ENCODE measurements around the gene PARD3. TPM values are rescaled to one million over a fixed set of nuclear protein-coding genes. Genes with fewer than 3 reads are reported as not detected.
"Not testable (repeated sequence)": the region's sequence is repeated elsewhere in the genome, so short reads cannot be mapped to it uniquely, and the experiment has no call there.

Gene PARD3
- total RNA-seq, 1 donor from 2014 or later: 97.8 TPM

- DNase-seq (ENCODE audit: low read depth): peak; percentile 92
- H3K4me3 ChIP-seq (ENCODE audit: low read depth, low read length): no peak overlapping the region
- no peak for TF ChIP-seq CTCF (conservative IDR thresholded peaks at IDR 0.05; ENCODE audit: low read depth, low read length)
Observed at GRCh38 chr10:34758447-34758996, 56.6 kb downstream of the PARD3 start.

- TF ChIP-seq CTCF (conservative IDR thresholded peaks at IDR 0.05; ENCODE audit: low read depth, low read length): no peak
- DNase-seq (ENCODE audit: low read depth): no peak
- no peak overlapping the region for H3K4me3 ChIP-seq (ENCODE audit: low read depth, low read length)
Observed at GRCh38 chr10:34757933-34758332, 57.2 kb downstream of the PARD3 start.

- not testable (repeated sequence) for H3K4me3 ChIP-seq (ENCODE audit: low read depth, low read length); DNase-seq (ENCODE audit: low read depth)
Observed at GRCh38 chr10:34757181-34757580, 57.9 kb downstream of the PARD3 start.

GRCh38 chr10:34756584-34756983 is 58.5 kb downstream of the PARD3 start:
- H3K4me3 ChIP-seq (ENCODE audit: low read depth, low read length): no peak overlapping the region
- no peak for DNase-seq (ENCODE audit: low read depth)
- no peak for TF ChIP-seq CTCF (conservative IDR thresholded peaks at IDR 0.05; ENCODE audit: low read depth, low read length)

GRCh38 chr10:34753014-34753757 is 61.9 kb downstream of the PARD3 start:
- DNase-seq (ENCODE audit: low read depth): no peak

DNA sequence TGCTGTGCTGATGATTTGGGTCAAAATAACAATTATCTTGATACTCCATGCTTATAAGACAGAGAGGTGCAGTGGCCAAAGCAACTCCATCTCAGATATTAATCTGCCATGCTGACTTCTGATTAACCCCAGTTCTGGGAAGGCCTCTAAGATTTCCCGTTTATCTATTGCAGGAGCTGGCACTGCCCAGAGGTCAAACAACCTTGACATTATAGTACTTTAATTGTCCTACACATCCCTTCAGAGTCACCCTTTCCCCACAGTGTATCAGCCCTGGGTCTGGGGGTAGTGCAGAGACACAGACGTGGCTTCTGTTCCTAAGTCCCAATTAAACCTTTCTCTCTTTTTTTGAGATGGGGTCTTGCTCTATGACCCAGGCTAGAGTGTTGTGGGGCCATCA is 63.8 kb downstream of the PARD3 start:
- no peak for TF ChIP-seq CTCF (conservative IDR thresholded peaks at IDR 0.05; ENCODE audit: low read depth, low read length)
- no peak overlapping the region for H3K4me3 ChIP-seq (ENCODE audit: low read depth, low read length)
- no peak for DNase-seq (ENCODE audit: low read depth)

More at GRCh38 chr10:34753014-34753757, 61.9 kb downstream of the PARD3 start:
- no peak overlapping the region for H3K4me3 ChIP-seq (ENCODE audit: low read depth, low read length)
- no peak for TF ChIP-seq CTCF (conservative IDR thresholded peaks at IDR 0.05; ENCODE audit: low read depth, low read length)

GRCh38 chr10:34750795-34751194 is 64.3 kb downstream of the PARD3 start:
- DNase-seq (ENCODE audit: low read depth); H3K4me3 ChIP-seq (ENCODE audit: low read depth, low read length): not testable (repeated sequence)

GRCh38 chr10:34748767-34749166 is 66.3 kb downstream of the PARD3 start:
- TF ChIP-seq CTCF (conservative IDR thresholded peaks at IDR 0.05; ENCODE audit: low read depth, low read length): no peak
- no peak for DNase-seq (ENCODE audit: low read depth)
- H3K4me3 ChIP-seq (ENCODE audit: low read depth, low read length): no peak overlapping the region
